Limb (tissue), 2 donors: ENCODE measurements around the gene ZMYM4.
"Not testable (repeated sequence)": the region's sequence is repeated elsewhere in the genome, so short reads cannot be mapped to it uniquely, and the experiment has no call there.

Experiments used
- DNase-seq, 2 donors: peaks; one replicate each; pipeline ENCODE4 v3.0.0-alpha.2; 2016; ENCODE audit errors: extremely low spot score in 2 of 2

ZMYM4 gene

DNA sequence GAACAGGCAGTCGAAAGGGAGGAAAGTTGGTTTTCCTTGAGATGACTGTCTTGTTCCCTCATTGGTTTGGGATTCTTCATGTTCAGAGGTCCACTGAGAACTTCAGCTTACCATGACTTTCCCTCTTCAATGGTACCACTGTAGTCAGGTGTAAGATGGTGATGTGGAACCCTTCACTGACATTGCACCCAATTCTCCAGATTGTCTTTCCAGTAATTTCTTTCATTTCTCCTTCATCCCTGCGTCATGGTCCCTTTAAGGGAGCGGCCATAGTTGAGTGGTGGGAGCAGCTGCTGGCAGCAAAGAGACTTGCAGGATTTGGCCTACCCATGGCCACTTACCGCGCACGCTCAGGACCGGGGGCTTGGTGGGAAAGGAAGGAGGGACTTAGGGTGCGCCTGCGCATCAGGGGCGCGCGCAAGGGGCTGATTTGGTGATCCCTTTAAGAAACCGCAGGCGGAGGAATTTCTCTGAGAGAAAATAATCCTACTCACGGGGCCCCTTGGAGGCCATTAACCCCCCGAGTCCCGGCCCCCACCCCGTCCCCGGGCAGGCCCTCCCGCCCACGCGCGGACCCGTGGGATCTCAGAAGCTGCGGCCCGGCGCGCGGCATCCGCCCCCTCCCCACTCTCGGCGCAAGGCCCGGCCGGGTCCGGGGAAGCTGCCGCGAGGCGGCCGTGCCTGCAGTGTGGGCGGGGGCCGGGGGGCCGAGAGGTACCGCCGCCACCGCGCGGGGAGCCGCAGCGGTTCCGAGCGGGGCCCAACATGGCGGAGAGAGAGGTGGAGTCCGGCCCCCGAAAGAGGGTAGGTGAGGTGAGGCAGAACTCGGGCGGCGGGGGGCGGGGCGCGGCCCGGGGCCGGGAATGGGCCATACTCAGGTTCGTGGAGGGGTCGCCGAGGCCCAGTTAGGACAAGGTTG, at the start of gene ZMYM4:
ZMYM4 (plus strand) TSS at position 428 of the 919 bp plus-strand sequence; CDS start at position 766, 338 bp downstream.
- DNase-seq = peak; percentile 93 to 97

DNA sequence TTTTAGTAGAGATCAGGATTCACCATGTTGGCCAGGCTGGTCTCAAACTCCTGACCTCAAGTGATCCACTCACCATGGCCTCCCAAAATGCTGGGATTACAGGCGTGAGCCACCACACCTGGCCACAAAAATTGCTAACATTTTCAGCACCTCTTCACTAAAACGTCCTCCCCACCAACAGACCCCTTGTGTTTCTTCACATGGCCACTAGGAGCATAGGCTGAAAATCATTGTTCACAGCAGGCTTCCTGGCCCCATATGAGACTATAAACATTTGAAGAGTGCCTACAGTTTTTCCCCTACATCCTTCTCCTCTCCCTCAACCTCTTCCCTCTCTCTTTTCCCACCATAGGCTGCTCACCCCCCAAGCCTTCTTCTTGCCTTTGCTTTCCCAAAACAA, 47.5 kb upstream of the ZMYM4 start:
- no peak for DNase-seq

DNA sequence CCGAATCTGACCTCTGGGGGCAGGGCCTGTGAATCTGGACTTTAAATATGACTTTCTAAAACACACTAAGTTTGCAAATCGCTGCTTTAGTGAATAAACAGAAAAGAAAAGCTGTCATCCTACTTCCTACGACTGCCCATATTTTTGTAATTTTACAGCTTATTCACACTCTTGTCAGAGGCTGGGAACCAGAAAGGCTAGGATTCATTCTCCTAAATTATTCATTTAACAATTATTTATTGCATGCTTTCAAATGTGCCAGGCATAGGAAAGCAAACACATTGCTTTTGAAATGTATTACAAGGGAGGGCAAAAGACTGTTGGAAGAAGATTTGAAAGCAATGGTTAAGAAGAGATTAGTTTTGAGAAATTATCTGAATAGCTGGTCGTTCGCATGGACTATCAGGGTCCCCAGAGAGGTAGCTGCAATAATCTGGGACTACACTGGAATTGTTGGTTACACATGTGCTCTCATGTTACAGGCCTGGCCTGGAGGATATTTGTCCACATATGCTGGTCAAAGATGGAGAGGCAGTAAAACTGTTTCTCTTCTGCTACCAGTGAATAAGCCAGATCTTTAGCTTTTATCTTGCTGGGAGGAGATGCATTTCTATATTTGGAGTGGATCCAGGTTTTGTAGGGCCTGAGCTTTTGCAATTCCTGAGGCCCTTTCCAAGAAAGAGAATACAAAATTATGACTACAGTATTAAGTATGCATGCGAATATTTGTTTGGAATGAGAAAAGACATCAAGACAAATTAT, 46.0 kb upstream of the ZMYM4 start:
- peak in 1 of 2 donors; percentile 12 for DNase-seq

DNA sequence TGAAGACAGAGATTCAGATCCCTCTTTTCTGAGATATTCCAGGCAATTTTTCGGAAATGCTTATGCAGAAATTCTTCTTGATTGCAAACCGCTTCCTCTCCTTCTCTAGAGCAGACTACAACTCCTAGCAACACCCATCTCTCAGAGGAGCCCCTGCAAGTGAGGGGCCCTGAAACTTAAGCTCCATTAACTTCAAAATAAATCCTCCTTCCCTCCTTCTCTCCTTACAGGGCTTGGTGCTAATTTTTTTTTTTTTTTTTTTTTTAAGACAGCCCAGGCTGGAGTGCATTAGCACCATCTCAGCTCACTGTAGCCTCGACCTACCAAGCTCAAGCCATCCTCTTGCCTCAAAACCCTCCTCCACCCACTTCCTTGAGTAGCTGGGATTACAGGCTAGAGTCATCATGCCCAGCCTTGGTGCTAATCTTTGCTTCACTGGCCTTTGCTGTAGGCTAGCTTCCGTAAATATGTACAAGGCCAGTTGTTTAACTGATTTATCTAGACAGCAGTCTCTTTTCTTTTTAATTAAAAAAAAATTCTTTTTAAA, 45.4 kb upstream of the ZMYM4 start:
- DNase-seq = no peak

DNA sequence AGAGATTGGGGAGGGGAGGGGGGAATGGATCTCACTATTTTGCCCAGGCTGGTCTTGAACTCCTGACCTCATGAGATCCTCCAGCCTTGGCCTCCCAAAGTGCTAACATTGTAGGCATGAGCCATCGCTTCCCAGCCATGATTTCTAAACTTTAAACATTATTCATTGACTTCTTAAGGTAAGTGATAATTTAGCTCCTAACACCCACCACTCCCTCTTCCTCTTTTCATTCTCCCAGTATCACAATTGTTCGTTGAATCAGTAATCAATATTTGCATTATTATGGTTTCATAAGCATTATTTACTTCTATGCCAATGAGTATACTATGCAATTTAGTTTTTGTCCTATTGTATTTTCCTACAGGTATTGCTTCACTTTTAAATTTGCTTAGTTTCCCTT, 42.0 kb upstream of the ZMYM4 start:
- DNase-seq = no peak

DNA sequence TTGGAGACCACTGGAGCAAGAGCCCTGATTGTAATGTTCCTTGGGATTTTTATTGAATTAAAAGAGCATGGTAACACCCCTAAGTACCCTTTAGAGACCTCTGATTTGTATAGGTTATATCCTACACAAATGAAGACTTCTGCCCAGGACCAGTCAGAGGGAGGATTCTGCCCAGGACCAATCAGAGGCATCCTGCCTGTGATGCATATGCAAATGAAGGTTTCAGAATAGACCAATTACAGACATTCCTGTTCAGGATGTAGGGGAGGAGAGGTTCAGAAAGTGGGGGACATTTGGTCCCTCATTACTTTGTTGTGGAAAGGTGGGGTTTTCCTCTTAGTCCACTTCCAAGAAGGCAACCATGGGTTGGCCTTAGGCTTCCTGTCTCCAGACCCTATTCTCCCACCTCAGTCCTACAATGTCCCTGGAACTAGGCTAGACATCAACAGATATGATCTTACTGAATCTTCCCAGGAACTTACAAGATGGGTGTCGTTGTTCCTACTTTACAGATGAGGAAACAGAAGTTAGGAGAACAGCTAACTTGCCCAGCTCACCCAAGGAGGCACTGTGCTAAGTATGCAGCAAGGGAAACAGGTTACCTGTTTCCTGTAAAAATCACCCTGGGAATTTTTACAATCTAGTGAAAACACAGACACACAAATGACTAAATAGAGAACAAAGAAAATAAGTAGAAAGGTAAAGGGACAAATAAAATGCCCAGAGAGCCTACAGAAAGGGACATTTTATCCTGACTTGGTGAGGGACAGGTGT, 38.7 kb upstream of the ZMYM4 start:
- DNase-seq = no peak

DNA sequence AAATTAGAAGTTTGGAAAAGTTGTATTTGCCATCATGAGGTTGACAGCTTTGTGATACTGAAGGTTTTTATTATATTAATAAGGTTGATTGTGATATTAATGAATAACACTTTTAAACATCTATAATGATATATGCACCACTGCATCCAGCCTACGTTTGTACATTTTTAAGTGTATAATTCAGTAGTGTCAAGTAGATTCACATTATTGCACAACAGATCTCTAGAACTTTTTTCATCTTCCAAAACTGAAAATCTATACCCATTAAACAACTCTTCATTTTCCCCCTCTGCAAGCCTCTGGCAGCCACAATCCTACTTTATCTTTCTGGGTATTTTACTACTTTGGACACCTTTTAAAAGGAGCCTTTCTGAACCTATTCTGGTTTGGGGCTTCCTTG, 37.2 kb upstream of the ZMYM4 start:
- DNase-seq = no peak

DNA sequence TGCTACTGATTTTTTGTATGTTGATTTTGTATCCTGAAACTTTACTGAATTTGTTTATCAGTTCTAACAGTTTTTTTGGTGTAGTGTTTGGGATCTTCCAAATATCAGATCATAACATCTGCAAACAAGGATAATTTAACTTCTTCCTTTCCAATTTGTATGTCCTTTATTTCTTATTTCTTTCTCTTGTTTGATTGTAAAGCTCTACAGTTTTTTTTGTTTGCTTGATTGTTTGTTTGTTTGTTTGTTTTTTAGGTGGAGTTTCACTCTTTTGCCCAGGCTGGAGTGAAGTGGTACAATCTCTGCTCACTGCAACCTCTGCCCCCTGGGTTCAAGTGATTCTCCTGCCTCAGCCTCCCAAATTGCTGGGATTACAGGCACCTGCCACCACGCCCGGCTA, 31.7 kb upstream of the ZMYM4 start:
- DNase-seq = not testable (repeated sequence)

DNA sequence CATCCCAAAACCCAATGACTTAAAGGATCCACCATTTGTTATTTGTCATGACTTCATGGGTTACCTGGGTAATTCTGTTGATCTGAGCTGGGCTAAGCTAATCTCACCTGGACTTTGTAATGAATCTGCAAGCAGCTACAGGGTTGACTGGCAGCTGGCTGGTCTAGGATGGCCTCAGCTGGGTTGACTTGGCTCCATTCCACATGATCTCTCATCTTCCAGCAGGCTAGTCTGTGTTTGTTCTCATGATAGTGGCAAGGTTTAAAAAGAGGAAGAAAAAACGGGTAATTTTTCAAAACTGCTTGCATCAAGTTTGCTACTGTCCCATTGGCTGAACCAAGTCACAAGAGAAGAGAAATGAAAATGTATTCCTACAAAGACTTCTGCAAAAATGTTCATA, 24.8 kb upstream of the ZMYM4 start:
- no peak for DNase-seq

DNA sequence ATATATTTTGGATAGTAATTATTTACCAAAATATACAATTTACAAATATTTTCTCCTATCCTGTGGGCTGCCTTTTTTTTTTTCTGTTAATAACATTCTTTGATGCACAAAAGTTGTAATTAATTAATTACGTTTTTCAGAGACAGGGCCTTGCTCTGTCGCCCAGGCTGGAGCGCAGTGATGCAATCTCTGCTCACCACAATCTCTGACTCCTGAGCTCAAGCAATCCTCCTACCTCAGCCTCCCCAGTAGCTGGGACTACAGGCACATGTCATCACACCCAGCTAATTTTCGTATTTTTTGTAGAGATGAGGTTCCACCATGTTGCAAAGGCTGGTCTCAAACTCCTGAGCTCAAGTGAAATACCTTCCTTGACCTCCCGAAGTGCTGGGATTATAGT, 21.3 kb upstream of the ZMYM4 start:
- no peak for DNase-seq

DNA sequence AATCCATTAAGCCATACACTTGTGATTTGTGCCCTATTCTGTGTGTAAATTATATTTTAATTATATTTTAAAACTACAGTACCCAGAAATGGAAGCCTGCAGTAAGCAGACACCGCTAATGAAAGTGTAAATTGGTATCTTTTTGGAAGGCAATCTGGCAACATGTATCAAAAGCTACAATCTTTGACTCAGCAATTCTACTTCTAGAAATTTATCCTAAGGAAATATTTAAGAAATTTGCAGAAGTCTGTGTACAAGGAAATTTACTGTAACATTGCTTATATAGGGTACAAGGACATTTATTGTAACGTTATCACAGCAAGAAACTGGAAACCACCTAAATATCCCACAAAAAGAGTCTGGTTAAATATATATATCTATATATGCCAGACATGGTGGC, 14.6 kb upstream of the ZMYM4 start:
- DNase-seq = no peak

DNA sequence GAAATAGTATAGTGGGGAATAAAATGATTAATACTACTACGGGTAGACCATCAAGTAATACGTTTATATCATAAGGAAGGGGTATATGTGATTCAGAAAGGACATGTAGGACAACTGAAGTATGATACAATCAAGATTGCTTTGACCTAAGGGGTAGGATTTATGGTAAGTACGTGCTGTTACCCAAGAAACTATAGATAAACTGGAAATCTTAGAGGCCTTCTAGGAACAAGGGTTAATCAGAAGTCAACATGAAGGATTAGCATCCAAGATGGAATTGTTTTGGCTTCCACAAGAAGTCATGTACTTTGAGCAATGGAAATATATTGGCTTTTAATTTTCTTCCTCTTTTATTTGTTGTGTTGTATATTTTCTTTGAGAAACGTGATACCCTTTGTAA, 13.2 kb upstream of the ZMYM4 start:
- DNase-seq = no peak

DNA sequence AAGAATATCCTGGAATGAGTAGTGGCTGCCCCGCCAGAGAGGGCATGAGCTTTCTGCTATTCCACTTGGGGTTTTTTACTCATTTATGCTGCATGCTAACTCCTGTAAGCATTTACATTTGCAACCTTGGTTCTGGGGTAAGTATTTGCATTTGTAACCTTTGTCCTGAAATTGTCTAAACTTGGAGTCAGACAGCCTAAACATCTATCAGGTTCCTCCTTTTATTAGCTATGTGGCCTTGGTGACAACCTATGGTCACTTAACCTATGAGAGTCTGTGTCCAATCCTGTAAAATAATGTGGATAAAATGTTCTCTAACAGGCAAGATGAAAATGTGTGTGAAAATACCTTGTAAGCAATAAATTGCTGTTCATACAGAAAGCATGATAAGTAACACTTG, 8.9 kb upstream of the ZMYM4 start:
- DNase-seq = no peak

DNA sequence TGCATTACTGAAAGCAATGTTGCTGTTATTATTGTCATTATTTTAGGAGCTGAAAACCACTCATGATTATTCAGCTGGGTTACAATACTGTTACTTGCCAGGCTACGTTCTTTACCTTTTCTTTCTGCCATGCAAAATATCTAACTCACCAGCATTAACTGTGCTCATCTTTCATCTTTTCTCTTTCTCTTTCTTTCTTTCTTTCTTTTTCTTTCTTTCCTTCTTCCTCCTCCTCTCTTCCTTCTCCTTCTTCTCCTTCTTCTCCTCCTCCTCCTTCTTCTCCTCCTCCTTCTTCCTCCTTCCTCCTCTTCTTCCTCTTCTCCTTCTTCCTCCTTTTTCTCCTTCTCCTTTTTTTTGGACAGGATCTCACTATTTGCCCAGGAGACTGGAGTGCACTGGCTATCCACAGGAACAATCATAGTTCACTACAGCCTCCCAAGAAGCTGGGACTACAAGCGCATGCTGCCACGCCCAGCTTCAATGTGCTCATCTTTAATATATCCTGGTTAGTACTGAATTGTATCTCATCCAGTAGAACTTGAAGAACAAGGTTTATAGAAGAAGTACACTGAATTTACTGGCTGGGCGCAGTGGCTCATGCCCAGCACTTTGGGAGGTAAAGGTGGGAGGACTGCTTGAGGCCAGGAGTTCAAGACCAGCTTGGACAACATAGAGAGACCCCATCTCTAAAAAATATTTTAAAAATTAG, 6.9 kb upstream of the ZMYM4 start:
- no peak for DNase-seq

DNA sequence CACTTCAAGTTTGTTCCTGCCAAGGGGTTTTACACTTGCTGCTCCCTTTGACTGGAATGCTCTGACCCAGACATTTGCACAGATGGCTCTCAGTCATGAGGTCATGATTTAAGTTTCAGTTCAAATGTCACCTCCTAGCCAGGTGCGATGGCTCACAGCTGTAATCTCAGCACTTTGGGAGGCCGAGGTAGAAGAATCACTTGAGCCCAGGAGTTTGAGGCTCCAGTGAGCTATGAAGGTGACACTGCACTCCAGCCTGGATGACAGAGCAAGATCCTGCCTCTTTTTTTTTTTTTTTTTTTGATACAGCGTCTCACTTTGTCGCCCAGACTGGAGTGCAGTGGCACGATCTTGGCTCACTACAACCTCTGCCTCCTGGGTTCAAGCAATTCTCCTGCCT, 4.5 kb upstream of the ZMYM4 start:
- DNase-seq = no peak

DNA sequence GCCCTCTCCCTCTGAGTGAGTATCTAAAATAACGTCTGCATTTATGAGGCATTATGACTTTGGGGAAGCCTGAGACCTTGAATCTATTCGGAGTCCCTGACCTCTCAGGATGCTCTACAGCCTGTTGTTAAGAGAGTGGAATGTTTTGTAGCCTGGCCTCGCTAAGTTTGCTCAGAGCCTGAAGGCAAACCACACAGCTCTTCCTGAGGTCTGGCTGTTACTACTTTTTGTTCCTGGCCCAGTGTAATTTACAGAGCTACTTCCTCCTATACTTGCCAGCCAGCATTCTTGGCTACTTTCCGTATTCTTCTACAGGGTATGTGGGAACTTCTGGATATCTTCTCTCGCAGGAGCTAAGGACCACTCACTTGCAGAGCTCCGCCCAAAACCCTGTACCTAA, 3.6 kb upstream of the ZMYM4 start:
- no peak for DNase-seq

DNA sequence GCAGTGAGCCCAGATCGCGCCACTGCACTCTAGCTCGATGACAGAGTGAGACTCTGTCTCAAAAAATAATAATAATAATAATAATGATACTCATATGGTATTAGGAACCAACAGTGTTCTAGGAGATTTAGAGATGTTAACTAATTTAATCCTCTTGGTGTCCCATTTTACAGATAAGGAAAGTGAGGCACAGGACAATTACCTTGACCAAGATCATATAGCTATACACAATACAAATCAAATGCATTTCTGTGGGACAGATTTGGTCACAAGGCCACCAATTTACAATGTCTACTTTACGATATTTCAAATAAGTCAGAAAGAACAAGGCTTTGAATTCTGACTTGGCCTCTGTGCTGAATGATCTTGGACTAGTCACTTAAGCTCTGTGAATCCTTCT, 2.2 kb upstream of the ZMYM4 start:
- DNase-seq = no peak

DNA sequence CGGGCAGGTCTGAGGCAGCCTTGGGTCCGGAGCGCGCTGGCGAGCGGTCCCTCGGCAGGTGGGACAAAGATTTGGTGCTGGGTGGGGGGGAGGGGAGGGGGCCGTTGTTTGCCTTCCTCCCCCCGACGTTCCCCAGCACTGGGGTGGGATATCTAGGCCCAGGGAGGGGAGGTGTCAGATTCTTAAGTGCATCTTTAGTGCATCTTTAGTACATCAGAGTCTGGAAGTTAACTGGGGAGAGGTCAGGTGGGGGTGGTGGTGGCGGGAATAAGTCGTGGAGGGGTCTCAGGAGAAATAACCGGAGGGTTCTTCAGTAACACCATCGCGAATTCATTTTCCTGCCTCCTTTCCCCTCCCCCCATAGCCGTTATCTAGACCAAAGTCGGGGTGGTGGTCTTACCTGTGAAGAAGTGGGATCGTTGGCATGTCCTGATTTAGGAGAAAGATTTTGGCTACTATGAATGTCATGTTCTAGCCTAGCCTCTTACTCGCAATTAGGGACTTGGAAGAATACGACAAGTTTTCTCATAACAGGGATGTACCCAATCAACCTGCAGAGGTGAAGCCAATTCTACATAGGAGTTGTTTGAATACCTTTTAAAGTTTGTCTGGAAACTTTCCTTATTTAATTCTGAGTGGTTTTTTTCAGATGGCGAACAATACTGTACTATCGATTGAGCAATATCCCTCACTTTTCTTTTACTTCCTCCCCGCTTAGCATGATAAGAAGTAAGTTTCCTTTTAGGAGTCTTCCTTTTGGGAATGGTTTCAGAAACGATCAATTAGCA, 886 bp downstream of the ZMYM4 start:
- no peak for DNase-seq

DNA sequence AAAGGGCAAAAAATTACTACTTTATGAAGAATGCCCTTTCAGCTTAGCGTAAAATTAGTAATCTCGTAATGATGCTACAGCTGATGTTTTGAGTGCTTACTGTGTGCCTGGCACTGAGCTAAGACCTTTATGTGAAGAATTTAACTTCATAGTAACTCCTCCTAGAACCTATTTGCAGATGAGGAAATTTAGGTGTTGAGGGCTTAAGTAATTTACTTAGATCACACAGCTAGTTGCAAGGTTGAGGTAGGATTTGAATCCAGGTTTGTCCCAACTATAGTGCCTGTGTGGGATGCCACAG, 1.4 kb downstream of the ZMYM4 start:
- DNase-seq = no peak

DNA sequence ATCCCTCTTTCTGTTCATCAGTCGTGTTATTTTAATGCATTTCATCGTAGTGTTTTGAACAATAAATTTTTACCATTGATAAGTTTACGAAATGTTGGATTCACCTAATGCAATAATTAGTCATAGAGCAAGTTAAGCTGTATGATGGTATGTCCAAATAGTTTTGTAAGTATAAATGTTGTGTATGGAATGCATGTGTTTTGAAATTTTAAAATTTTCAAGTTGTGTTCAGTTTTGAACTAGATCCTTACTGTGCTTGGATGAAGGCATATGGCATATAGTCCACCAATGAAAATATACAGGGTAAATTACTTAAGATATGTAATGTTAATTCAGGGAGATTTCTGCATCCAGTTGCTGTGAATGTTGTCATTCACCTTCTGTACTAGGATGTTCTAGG, 2.3 kb downstream of the ZMYM4 start:
- DNase-seq = no peak
